SKM-1 (cell line): ENCODE results near the gene PTGES2.
A peak's percentile ranks its signal among the peaks of the same experiment; 100 is the strongest.

Experiments used
- DNase-seq: peaks from one replicate; lab custom pipeline; 2025; ENCODE audit not compliant: unreplicated experiment; lab: John Stamatoyannopoulos, UW

Gene PTGES2

DNA sequence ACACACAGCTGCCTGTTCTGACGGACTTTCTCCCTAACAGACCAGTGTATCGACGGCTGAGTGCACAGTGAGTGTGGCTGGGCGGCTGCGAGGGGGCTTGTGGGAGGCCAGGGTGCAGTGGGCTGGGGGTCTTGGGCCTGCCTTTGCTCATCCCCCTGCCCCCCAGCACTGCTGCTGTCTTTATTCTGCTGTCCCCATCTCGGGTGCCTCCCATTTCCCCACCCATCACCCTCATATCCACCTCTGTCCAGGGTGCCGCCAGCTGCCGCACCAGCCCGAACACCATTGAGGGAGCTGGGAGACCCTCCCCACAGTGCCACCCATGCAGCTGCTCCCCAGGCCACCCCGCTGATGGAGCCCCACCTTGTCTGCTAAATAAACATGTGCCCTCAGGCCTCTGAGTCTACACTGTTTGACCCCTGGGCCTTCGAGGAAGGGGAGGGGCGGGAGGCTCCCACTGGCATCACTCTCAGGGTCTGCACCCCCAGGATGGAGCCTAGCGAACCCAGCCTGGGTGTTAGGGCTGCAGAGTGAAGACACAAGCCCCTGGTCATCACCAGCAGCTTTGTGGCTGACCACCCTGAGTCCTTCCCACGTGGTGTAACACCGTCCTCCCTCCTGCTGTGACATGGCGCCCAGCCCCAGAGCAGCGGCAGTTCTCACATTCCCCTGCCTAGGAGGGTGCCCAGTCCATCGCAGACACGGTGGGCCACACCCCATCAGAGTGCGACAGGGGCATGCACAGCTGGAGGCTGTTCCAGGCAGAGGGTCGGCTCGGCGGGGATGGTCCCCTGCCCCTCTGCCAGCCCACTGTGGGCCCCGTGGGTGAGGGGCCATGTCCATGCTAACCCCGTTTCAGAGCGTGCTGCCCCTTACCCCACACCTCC lies 25.8 kb upstream of the PTGES2 start:
- no peak for DNase-seq

DNA sequence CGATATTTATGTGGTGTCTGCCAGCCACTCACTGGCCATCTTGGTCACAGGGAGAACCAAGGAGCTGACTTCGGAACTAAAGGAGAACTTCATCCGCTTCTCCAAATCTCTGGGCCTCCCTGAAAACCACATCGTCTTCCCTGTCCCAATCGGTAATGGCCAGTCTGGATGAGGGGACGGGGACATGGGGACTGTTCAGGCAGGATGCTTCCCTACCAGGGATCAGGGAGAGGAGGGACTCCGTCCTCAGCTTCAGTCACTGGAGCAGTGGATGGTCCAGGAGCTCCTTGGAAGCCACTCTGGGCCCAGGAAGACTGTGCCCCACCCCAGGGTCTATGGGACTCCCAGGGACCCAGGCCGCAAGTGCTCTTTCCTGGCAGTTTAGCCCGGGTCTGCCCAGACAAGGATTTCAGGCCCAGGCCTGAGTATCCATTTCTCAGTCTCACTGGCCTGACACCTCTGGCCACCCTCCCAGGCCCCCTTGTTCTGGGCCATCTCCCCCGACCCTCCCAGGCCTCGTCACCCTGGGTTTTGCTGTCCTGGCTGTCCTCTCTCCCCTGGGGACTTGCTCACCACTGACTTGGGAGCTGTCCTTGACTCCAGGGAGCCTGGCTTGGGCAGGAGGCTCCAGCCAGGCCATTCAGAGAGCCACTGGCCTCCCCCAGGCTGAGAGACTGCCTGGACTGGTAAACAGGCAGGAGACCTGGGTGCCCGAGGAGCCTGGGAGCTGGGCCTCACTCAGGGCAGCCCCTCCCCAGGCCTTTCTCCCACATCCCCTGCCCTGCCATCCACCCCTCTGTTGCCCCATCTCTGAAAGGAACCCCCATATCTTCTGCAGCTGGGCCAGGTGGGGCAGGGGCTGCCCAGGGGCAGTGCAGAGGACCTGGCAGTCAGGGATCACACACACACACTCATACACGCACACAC lies 24.9 kb upstream of the PTGES2 start:
- DNase-seq: no peak

DNA sequence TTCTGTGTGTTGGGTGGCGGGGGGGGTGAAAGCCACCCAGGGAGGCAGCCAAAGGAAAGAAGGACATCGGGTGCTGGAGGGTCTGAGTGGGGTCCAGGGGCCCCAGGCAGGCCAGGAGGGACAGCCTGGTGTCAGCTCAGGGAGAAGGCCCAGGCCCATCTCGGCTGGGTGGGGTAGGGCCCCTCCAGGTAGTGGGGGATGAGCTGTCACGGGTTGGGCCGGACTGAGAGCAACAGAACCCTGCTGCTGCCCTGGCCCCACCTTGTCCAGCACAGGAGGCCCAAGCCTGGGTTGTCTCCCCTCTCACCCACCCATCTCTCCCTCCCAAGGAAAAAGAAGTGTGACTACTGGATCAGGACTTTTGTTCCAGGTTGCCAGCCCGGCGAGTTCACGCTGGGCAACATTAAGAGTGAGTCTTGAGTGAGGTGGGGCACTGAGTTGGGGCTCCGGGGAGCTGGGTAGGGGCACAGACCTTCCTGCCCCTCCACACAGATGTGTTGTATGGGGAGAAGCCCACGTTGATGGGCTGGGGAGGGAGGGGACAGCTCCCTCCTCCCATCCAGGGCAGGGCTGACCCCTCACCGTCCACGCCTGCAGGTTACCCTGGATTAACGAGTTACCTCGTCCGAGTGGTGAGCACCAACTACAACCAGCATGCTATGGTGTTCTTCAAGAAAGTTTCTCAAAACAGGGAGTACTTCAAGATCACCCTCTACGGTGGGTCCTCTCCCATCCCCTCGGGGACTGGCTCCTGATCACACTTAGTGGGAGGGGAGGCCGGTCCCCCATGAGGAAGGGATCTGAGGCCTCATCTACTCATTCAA lies 24.0 kb upstream of the PTGES2 start:
- DNase-seq: no peak

DNA sequence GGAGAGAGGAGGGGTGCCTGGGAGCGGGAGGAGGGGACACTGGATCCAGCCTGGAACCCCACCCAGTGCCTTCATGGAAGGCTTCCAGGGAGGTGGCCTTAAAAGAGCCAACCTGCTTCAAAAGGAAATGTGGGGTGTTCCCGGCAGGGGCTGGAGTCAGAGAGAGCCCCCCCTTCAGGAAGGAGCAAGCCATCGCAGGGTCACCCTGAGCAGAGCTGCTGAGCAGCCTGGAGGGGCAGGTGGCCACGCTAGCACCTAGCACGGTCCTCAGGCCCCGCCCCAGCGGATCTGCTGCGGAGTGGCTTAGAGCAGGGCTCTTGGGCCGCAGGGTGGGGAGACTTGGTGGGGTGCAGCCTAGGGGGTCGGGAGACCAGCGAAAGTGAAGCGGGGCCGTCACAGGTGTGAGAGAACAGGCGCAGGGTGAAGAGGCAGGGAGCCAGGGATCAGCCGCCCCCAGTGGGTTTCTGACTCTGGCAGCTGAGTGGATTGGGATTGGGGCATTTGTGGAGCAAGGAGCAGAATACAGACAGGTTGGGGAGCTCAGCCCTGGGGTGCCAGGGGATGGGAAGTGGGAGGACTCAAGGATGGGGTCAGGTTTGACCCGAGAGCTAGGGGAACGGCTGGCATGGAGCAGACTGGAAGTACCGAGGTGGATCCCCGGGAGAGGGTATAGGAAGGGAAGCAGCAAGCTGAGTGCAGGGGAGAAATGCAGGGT lies 23.2 kb upstream of the PTGES2 start:
- peak; percentile 21 for DNase-seq

DNA sequence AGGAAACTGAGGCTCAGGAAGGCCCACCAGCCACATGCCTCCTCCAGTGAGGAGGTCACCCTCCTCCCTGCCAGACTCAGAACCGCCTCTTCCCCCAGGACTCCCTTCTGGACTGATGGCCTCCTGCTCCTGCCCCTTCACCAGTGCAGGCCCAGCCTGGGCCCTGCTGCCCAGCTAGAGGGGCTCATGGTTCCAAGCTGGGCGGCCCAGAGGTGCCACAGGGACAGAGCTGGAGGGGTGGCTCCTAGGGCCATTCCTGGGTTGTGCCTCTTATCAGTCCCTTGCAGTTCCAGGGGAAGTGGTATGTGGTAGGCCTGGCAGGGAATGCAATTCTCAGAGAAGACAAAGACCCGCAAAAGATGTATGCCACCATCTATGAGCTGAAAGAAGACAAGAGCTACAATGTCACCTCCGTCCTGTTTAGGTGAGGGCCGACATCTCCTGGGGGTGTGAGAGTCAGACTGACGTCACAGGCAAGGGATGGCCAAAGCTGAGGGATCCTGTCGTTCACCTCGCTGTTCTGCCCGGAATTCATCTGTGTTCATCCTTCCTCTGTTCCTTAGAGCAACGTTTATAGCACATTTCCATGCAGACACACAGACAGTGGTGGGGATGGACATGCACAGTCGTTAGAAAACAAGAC lies 22.5 kb upstream of the PTGES2 start:
- DNase-seq: no peak

DNA sequence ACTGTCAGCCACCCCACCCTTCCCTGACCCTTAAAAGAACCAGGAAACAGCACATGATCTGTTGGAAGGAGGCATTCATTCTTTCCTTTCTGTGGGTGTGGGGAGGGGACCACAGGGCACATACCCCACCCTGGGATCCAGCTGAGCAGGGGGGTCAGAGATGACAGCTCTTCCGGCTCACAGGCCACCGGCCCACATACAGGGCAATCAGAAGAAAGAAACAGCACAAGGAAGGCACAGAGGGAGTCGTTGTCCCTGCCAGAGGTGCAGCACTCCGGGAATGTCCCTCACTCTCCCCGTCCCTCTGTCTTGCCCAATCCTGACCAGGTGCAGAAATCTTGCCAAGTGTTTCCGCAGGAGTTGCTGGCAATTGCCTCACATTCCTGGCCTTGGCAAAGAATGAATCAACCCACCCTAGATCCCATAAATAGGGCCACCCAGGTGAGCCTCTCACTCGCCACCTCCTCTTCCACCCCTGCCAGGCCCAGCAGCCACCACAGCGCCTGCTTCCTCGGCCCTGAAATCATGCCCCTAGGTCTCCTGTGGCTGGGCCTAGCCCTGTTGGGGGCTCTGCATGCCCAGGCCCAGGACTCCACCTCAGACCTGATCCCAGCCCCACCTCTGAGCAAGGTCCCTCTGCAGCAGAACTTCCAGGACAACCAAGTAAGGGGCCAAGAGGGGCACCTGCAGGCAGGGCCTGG lies 21.6 kb upstream of the PTGES2 start, which contains the start of gene LCN2:
TSS of gene LCN2 (plus strand) at position 453 of the 701 bp plus-strand sequence. CDS start at position 526, 73 bp downstream.
- no peak for DNase-seq

DNA sequence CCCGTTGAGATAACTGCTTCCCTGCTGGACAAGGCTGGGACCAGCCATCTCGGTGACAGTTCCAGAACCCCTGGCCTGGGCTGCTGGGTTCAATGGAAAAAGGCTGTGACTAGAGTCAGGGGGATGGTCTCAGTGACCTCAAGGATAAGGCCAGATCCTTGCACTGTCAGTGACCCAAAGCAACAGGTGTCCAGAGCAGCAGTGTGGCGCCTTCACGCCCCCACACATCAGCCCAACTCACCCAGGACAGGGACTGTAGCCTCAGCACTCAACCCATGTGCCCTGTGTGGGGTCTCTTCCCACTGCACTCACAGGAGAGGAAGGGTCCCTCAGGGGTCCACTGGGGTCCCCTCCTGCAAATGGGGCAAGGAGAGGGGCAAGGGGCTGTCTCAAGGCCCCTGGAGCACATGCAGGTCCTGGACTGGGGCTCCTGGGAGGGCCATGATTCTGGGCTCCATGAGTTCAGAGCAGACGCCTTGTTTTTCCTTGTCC lies 21.0 kb upstream of the PTGES2 start:
- DNase-seq: no peak

DNA sequence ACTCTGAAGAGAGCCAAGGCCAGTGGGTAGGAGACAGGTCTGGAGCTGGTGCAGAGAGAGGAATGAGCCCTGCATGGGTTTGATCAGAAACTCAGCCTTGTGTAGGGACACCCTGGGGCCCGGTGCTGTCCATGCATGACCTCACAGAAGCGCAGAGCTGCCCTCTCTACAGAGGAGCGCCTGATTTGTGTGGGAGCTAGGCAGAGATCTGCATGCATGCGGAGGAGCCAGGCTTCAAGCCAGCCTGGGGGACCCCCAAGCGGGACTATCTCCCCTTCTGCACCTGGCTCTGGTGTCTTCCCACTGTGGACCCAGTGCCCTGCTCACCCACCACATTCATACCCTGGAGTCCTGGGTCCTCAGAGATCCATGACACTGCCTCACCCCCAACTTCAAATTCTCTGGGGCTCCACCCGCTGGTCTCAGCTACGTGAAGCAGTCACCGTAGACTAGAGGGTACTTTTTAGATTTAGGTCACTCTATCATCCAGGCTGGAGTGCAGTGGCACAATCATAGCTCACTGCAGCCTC lies 19.1 kb upstream of the PTGES2 start:
- no peak for DNase-seq

DNA sequence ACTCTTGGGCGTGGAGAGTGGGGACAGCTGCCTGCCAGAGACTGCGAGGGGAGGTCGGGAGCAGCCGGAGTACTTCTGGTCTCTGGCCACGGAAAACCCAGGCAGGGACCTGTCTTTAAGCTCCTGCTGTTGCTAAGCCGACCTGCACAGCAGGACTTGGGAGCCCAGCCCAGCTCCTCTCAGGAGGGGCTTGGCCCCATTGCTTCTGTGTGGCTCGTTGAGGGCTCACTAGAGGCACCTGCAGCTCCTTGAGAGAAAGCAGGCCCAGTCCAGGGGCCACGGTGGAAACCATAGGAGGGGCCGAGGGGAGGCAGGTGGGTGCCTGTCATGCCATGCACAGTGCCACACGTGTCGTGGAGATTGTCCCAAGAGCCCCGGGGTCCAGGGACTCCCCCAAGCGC lies 18.4 kb upstream of the PTGES2 start:
- no peak for DNase-seq

DNA sequence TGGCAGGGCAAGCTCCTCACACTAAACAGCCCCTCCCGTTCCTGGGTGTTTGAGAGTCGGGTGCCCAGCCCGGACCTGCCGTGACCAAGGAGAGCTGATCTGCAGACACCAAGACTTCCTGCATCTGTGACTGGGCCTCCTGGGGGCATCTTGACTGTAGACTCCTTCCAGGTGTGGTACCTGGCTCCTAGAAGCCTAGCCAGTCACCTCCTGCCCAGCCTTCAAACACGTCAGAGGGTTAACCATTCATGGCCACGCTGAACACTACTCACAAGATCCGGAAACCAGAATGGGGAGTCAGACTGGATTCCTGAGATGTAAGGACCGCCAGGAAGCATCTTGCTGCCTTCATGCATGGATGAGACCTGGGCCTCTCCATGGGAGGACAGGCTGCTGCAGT lies 18.0 kb upstream of the PTGES2 start:
- DNase-seq: no peak

DNA sequence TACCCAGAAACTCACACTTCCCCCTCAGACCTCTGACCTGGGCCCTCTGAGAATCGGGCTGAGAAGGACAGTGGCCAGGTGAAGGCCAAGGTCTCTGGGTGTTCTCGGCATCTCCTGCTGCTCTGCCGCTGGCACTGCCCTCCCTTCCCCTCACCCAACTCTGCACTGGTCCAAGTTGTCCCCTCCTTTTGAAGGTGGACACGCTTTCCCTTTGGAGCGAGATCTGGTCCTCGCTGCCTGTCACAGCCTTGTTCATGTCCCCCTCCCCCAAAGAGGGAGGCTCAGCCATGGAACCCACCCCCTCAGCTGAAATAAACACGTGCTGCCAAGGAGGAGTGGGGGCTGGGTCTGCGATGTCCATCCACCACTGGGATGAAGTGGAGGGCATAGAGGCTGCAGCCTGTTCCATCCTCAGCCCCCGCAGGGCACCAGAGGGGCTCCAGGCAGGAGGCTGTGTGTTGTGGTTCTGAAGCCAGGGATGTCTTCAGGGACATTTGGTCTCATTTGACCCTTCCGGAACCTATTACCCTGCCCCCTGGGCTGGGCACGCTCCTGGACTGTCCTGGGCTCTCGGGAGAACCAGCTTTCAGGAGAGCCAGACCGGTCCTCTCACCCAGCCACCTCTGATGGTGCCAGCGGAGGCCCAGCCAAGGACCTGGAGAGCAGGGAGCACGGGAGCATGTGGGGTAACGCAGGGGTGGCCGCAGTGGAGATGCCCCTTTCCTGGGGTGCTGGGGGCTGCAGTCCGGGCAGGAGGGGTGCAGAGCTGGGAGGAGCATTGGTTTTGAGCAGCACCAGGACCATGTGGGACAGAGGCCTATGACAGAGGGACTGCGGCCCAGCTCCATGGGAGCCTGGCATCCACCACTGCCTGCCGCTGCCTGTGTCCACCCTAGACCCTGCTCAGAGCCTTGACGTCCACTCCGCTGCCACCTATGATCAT lies 17.0 kb upstream of the PTGES2 start:
- DNase-seq: no peak

DNA sequence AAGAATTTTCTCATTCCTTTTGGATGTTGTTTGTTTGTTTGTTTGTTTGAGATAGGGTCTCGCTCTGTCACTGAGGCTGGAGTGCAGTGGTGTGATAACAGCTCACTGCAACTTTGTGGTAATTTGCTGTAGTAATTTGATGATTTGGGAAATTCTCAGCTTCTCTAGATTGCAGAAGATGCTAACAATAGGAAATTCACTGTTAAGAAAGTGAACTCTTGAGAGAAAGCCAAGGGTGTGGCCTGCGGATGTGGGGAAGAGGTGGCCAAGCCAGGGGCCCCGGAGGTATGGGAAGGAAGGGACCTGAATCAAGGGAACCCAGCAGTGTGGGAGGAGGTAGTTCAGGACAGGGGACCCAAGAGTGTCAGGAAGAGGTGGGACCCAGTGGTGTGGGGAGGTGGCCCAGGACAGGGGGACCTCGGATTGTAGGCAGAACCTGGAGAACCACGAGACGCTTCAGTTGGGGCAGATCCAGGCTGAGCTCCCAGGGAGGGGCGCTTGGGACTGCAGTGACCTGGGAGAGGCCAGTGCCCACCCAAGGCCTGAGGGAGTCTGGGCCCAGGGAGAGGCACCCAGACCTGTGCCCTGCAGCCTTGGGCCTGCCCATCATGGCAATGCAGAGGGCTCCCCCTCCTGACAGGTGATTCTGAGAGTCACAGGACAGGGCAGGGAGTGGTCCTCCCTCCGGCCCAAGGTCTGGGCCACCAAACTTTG lies 16.2 kb upstream of the PTGES2 start:
- no peak for DNase-seq

DNA sequence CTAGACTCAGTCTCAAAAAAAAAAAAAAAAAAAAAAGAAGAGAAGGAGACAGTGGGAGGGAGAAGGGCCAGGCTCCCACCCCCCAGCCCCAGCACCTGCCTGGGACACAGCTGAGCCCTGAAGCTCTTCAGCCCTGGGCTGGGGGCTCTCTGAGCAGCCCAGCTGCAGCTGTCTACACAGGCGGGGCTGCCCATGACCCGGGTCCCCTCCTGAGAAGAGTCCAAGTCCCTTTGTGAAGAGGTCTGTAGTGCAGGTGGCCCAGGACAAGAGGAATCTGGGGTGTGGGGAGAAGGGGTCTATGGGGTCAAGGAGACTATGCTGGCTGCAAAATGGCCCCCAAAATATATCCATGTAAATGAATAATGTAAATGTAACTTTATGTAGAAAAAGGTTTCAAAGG lies 15.1 kb upstream of the PTGES2 start:
- no peak for DNase-seq

DNA sequence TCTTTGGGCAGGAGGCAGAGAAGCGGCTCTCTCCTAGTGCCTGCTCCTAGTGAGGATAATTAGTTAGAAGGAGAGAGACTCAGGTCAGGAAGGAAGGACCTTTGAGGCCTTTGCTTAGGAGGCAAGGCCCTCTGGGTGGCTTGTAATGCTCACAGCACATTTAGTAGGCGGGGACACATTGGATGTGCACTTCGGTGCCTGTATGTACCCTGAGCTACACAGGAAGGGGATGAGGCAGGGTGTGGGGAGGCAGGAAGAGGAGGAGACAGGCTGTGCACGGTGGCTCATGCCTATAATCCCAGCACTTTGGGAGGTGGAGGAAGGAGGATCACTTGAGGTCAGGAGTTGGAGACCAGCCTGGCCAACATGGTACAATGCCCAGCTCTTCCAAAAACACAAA lies 14.5 kb upstream of the PTGES2 start:
- no peak for DNase-seq

DNA sequence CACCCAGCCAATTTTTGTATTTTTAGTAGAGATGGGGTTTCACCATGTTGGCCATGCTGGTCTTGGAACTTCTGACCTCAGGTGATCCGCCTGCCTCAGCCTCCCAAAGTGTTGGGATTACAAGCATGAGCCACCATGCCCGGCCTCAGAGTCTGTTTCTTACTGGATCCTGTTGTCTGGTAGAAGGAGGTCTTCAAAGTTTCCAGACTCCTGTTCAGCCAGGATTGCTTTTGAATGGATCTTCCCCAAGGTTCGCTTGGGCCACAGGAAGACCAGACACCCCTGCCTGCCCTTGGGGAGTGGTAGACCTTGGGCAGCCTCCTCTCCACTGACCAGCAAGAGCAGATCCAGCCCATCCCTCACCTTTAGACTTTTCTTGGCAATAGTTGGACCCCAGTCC lies 14.1 kb upstream of the PTGES2 start:
- DNase-seq: no peak

DNA sequence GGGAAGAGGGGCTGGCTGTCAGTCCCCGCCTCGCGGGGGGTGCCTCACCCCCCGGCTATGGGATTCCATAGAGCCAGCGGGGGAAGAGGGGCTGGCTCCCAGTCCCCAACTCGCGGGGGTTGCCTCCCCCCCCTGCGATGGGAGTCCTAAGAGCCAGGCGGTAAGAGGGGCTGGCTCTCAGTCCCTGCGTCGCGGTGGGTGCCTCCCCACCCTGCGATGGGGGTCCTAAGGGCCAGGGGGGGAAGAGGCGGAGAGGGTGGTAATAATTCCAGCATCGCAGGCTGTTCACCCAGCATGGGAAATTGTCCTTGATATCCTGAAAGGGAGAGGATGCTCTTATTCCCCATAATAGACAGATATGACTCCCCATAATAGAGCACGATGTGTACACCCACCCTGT lies 12.1 kb upstream of the PTGES2 start:
- no peak for DNase-seq

DNA sequence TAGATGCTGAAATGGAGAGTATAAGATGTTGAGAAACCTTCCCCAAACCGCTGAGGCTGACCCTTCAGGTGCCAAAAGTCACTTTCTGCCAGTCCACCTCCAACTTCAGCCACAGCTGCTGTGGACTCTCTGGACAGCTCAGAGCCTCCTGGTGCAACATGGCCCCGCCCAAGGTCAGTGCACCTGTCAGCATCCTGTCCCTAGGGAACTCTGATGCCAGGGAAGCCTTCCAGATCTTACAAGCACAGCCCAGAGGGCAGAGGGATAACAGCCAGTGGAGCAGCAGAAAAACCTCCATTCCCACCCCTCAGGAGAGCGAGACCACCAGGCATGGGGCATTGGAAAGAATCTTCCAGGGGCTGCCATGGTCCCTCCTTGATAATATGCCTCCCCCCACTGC lies 10.5 kb upstream of the PTGES2 start:
- no peak for DNase-seq
